NCI-H1417 (cell line): ENCODE measurements around the gene SAMD14.
"Not testable (repeated sequence)": the region's sequence is repeated elsewhere in the genome, so short reads cannot be mapped to it uniquely, and the experiment has no call there.

Experiments
- DNase-seq, 3 experiments: peaks; one replicate each; lab custom pipeline; 2025; lab: John Stamatoyannopoulos, UW

SAMD14 gene

GRCh38 chr17:50075446-50076032, 54.4 kb downstream of the SAMD14 start:
- no peak for DNase-seq

GRCh38 chr17:50074227-50074626, 55.7 kb downstream of the SAMD14 start:
- DNase-seq = no peak

GRCh38 chr17:50072925-50073324, 57.0 kb downstream of the SAMD14 start:
- no peak for DNase-seq

- no peak for DNase-seq
These were observed 57.8 kb downstream of the SAMD14 start for GRCh38 chr17:50072130-50072529.

- DNase-seq = no peak
These were observed 58.3 kb downstream of the SAMD14 start for GRCh38 chr17:50071692-50072091.

DNA sequence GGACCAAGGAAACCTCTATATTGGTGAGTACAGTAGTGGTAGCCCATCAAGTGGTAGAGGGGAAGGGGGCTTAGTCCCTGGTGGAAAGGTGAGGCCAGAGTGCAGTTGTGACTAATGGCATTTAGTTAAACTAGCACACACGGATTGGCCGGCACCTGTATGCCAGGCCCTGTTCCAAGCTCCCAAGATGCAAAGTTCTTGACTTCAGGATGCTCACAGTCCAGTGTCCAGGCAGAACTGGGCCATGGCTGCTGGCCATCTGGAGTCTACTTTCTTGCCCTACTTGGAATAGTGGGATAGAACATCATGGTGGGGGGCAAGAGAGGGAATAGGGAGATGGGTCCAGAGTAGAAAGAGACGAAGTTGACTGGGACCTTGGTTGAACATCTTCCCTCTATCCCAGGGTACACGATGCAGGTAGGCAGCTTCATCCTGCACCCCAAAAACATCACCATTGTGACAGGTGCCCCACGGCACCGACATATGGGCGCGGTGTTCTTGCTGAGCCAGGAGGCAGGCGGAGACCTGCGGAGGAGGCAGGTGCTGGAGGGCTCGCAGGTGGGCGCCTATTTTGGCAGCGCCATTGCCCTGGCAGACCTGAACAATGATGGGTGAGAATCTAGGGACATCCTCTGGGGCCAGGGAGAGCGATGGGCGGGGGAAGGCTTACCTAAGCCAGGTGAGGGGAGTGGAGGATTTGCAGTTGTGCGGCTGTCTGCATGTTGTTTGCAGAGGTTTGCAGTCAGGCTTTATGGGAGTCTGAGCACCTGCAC, 58.9 kb downstream of the SAMD14 start:
- no peak for DNase-seq

DNA sequence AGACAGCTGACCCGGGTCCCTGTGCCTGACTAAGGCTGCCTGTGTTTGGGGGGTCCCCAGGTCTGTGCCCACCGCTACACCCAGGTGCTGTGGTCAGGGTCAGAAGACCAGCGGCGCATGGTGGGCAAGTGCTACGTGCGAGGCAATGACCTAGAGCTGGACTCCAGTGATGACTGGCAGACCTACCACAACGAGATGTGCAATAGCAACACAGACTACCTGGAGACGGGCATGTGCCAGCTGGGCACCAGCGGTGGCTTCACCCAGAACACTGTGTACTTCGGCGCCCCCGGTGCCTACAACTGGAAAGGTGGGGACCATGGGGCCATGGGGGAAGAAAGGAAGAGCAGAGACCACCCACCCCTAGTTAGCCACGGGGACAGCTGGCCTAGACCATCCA, 62.0 kb downstream of the SAMD14 start:
- DNase-seq = no peak

DNA sequence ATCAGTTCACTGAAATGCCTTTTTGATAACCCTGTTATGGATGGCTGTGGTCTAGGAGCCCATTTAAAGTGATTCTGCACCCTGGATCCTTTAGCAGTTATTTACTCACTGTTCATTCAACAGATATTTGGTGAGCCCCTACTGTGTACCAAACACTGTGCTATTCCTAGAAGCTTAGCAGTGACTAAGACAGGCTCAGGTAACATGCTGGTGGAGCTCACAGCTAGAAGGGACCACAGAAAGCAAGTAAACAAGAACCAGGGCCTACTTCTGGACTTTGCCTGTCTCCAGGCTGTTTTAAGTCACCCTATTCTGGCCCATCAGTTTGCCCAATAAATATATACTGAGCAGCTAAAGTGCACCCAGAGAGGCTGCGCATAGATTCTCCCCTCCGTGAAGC, 63.0 kb downstream of the SAMD14 start:
- DNase-seq = no peak

DNA sequence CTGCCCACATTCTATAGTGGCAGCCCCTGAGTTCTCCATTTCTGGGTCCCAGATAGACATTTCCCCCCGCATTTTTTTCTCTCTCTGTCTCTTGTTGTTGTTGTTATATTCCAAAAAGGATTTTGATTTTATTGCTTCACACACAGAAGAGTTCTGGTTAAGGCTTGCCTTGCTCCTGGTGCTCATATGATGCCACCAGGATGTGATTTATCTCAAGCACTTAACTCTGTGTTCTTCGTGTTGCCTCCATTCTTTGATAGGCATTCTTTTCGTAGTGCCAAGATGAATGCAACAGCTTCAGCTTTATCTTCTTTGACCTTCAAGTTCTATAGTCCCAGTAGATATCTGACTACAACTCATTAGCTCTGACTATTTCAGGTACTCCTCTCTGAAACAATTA, 64.9 kb downstream of the SAMD14 start:
- DNase-seq = no peak

DNA sequence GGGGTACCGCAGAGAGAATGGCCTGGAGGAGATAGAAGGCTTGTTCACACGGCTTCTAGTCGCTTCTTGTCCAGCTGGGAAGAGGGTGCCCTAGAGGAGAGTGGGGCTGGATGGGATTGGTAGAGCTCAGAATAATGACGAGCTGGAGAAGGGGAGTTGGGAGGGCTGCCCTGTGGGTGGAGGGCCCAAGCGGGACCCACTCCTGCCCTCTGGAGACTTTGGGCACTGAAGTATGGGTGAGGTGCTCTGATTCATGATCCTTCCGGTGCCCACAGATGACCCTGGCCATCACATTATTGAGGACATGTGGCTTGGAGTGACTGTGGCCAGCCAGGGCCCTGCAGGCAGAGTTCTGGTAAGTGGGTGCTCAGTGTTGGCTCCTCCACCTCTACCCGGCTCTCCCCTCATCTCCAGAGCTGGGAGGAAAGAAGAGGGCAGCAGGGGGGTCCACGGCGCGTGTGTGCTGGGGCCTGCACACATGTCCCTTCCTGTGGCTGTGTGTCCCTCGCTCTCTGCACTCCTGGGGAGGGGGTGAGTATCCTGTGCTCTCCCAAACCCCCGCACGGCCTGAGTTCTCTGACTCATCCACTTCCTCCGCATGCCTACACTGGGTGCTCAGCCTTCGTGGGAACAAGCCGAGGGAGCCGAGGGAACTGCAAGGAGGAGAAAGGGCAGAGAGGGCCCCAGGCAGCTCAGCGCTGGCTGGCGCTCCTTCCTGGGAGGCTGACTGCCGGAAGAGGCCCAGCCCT, 65.5 kb downstream of the SAMD14 start:
- DNase-seq = no peak

DNA sequence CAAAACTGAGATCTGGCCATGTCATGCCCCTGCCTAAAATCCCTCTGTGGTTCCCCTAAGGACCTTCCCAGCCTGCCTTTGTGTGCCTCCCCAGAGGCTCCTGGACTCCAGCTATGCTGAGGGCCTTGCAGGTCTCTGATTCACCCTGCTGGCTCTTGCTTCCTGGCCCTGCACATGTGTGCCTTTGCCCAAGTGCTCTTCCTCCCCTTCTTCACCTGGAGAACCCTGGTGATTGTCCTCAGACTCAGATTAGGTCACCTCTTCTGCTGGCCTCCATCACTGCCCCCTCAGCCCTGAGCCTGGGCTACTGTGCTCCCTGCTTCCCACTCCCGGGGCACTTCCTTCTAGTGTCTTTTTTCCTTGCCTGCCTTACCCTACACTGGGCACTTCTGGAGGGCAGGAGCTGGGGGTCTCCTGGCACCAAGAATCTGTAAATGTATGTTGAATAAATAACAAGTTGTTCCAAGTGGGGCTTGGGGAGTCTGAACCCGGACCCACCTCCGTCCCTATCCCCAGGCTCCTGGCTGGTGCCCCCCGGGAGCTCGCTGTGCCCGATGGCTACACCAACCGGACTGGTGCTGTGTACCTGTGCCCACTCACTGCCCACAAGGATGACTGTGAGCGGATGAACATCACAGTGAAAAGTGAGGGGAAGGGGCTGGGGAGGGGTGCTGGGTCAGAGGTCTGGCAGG, 66.3 kb downstream of the SAMD14 start:
- no peak for DNase-seq

DNA sequence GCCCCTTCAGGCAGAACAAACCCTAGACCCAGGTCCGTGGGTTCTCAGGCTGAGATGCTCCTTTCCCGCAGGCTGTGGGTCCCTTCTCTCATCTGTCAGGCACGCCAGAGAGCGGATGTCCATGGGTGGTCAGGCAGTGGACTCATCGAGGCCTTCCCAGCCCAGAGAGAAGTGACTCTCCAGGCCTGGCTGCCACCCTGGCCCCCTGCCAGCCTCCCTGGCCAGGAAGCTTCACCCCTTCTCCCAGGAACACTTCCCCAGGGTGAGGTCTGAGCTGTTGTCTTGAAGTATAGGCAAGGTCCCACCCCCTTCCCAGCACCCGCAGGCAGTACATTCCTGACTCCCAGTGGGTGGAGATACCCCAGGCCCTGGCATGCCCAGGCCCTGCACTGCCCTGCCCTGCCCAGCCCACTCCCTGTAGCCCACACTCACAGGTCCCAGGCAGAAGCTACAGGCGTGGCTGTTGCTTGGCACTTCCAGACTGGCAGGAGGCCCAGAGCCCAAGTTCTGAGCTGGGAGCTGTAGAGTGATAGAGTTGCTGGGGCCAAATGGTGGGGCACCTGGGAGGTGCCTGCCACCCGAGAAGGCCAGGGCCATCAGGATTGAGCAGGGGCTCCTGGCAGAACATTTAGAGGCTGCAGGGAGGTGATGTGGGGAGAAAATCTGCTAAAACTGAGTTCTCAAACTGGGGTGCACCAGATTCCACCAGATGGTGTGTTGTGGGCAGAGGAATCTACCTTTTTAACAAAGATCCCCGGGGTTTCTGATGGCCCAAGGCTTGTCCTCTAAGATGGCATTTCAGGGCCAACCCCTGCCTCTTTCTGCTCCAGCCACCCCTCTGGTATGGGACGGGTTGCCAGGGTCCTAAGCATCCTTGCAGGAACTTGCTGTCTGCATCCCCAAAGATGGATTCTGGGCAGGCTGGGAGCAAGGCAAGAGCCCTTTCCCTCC, 67.4 kb downstream of the SAMD14 start:
- DNase-seq = no peak

DNA sequence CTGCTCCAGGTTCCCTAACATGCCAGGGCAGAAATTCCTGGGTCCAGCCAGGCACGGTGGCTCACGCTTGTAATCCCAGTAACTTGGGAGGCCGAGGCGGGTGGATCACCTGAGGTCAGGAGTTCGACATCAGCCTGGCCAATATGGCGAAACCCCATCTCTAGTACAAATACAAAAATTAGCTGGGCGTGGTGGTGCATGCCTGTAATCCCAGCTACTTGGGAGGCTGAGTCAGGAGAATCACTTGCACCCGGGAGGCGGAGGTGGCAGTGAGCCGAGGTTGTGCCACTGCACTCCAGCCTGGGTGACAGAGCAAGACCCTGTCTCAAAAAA, 68.3 kb downstream of the SAMD14 start:
- DNase-seq = not testable (repeated sequence)

GRCh38 chr17:50060951-50061712, 68.8 kb downstream of the SAMD14 start:
- DNase-seq = peak in 1 of 3 experiments; percentile 15
